Measurements from ENCODE around the gene LIX1L. TPM values are rescaled to one million over a fixed set of nuclear protein-coding genes. Genes with fewer than 3 reads are reported as not detected.

Gene LIX1L
- total RNA-seq, 1 experiment from 2014 or later, result 34.1 TPM

- Histone ChIP-seq H3K36me3 (0 out of 2 replicates have a peak, but pooled peaks cover 4% of the 10 kb centered on the region), H3K4me3 (no peak overlapping the region), H3K27me3 (replicated peaks) (no peaks in the 10 kb centered on the region), H3K9me3 (replicated peaks) (no peaks in the 10 kb centered on the region), H3K4me1 (replicated peaks) (peaks cover 42% of the 10 kb centered on the region), H3K27ac (peak overlapping the region; percentile 96)
- no peak for DNase-seq (ENCODE audit: low read depth in 1 of 2, low spot score in 2 of 2)
Measured at GRCh38 chr1:145979746-145980456, 22.1 kb upstream of the LIX1L start.

GRCh38 chr1:145978854-145979745 is 21.3 kb upstream of the LIX1L start:
- H3K9me3 ChIP-seq (replicated peaks), result no peaks in the 10 kb centered on the region
- peak; percentile 98 to 99 for DNase-seq (ENCODE audit: low read depth in 1 of 2, low spot score in 2 of 2)
- peak overlapping the region; percentile 8; the same call in 1 of the 2 replicates for H3K4me3 ChIP-seq
- peak overlapping the region; percentile 96 for H3K27ac ChIP-seq
- no peaks in the 10 kb centered on the region for H3K27me3 ChIP-seq (replicated peaks)
- H3K4me1 ChIP-seq (replicated peaks), result peaks cover 36% of the 10 kb centered on the region
- H3K36me3 ChIP-seq, result 0 out of 2 replicates have a peak, but pooled peaks cover 4% of the 10 kb centered on the region

DNA sequence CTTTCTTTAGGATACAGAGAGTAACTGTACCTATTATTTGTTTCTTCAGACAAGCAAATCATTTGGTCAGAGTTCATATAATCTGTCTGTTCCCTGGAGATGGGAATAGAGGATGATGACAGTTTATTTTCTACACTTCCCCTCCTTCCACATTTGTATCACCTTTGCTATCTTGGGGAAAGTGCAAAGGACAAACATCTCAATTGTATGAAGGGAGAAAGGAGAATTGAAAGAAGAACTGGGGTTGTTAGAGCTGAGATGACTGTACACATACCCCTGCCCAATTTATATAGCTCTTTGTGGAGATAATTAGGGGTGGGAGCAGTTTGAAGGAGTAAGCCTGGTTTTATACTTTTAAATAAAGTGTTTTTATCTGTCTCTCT is 20.6 kb upstream of the LIX1L start:
- Histone ChIP-seq H3K36me3 (0 out of 2 replicates have a peak, but pooled peaks cover 4% of the 10 kb centered on the region), H3K27ac (peak overlapping the region; percentile 96), H3K4me3 (no peak overlapping the region), H3K4me1 (replicated peaks) (peaks cover 36% of the 10 kb centered on the region), H3K27me3 (replicated peaks) (no peaks in the 10 kb centered on the region), H3K9me3 (replicated peaks) (no peaks in the 10 kb centered on the region)
- no peak for DNase-seq (ENCODE audit: low read depth in 1 of 2, low spot score in 2 of 2)

DNA sequence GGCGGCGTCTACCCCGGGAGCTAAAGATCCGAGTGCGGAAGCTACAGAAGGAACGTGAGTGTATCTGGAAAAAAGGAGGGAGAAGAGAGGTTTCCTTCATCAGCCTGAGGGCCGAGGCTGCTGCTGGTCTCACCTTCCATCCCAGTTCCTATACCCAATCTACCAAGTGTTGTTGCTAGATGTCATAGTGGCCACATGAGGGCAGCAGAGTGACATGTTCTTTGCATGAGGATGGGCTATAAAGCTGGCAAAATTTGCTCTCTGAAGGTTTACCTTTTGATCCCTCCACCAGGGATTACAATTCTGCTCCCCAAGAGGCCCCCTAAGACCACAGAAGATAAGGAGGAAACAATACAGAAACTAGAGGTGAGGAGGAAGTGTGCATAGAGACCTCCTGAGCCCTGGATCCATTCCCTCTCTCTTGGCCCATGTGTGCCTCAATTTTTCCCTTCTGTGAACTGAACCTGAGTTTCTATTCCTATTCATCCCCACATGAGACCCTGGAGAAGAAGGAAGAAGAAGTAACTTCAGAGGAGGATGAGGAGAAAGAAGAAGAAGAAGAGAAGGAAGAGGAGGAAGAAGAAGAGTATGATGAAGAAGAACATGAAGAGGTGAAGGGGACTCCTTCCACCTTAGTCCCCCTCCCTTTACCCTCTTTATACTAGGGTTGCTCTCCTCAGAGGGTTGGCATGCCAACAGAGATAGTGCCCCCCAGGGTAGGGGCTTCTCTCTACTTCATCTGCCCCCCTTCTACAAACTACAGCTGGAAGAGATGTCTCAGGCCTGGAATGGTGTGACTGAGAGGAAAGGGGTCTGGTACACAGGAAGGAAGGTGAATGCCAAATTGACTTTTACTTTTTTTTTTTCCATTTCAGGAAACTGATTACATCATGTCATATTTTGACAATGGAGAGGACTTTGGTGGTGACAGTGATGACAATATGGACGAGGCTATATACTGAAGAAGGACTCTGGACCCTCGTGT is 20.0 kb upstream of the LIX1L start:
- DNase-seq (ENCODE audit: low read depth in 1 of 2, low spot score in 2 of 2), result peak; percentile 74 to 77
- Histone ChIP-seq H3K36me3 (0 out of 2 replicates have a peak, but pooled peaks cover 4% of the 10 kb centered on the region), H3K9me3 (replicated peaks) (no peaks in the 10 kb centered on the region), H3K27me3 (replicated peaks) (no peaks in the 10 kb centered on the region), H3K4me3 (no peak overlapping the region), H3K4me1 (replicated peaks) (peaks cover 40% of the 10 kb centered on the region), H3K27ac (peak overlapping the region; percentile 96)

GRCh38 chr1:145977016-145977415 is 19.2 kb upstream of the LIX1L start:
- no peak for DNase-seq (ENCODE audit: low read depth in 1 of 2, low spot score in 2 of 2)
- no peaks in the 10 kb centered on the region for H3K9me3 ChIP-seq (replicated peaks)
- H3K4me1 ChIP-seq (replicated peaks), result peaks cover 47% of the 10 kb centered on the region
- no peaks in the 10 kb centered on the region for H3K27me3 ChIP-seq (replicated peaks)
- H3K27ac ChIP-seq, result no peak overlapping the region
- H3K4me3 ChIP-seq, result no peak overlapping the region
- H3K36me3 ChIP-seq, result 0 out of 2 replicates have a peak, but pooled peaks cover 4% of the 10 kb centered on the region

DNA sequence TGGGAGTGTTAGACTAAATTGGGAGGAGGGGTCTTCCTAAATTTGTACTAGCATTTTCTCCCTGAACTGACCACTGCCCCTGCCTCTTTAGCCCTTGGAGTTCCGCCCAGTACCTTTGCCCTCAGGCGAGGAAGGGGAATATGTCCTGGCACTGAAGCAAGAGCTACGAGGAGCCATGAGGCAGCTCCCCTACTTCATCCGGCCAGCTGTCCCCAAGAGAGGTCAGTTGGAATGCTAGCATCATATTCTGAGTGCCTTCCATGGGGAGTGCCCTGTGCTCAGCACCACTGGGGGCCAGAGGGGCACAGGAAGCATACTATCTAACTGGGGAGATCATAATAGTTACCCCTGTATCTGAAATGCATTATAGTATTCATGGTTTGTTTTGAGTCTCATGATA is 17.4 kb upstream of the LIX1L start:
- no peaks in the 10 kb centered on the region for H3K9me3 ChIP-seq (replicated peaks)
- H3K4me3 ChIP-seq, result no peak overlapping the region
- H3K27ac ChIP-seq, result no peak overlapping the region
- peaks cover 41% of the 10 kb centered on the region for H3K4me1 ChIP-seq (replicated peaks)
- no peaks in the 10 kb centered on the region for H3K27me3 ChIP-seq (replicated peaks)
- H3K36me3 ChIP-seq, result 0 out of 2 replicates have a peak, but pooled peaks cover 4% of the 10 kb centered on the region
- no peak for DNase-seq (ENCODE audit: low read depth in 1 of 2, low spot score in 2 of 2)

- Histone ChIP-seq H3K36me3 (0 out of 2 replicates have a peak, but pooled peaks cover 4% of the 10 kb centered on the region), H3K4me1 (replicated peaks) (peaks cover 36% of the 10 kb centered on the region), H3K27ac (no peak overlapping the region), H3K27me3 (replicated peaks) (no peaks in the 10 kb centered on the region), H3K9me3 (replicated peaks) (no peaks in the 10 kb centered on the region), H3K4me3 (no peak overlapping the region)
- no peak for DNase-seq (ENCODE audit: low read depth in 1 of 2, low spot score in 2 of 2)
Measured at GRCh38 chr1:145974721-145975120, 16.9 kb upstream of the LIX1L start.

DNA sequence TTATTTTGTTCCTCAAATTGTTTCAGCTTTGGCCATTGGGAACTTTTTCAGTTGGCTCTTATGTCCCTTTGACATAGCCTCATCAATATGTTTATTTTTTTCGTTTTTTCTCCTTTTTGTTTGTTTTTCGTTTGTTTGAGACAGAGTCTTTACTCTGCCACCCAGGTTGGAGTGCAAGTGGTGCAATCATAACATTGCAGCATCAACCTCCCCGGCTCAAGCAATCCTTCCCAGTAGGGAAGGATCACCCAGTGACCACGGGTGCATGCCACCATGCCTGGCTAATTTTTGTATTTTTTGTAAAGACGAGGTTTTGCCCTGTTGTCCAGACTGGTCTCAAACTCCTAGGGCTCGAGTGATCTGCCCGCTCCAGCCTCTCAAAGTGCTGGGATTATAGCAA is 14.8 kb upstream of the LIX1L start:
- Histone ChIP-seq H3K9me3 (replicated peaks) (no peaks in the 10 kb centered on the region), H3K27ac (no peak overlapping the region), H3K4me1 (replicated peaks) (peaks cover 21% of the 10 kb centered on the region), H3K36me3 (no peaks in the 10 kb centered on the region), H3K4me3 (no peak overlapping the region), H3K27me3 (replicated peaks) (no peaks in the 10 kb centered on the region)
- DNase-seq (ENCODE audit: low read depth in 1 of 2, low spot score in 2 of 2), result peak in 1 of 2 experiments; percentile 38

GRCh38 chr1:145967288-145967687 is 9.5 kb upstream of the LIX1L start:
- no peak for DNase-seq (ENCODE audit: low read depth in 1 of 2, low spot score in 2 of 2)
- H3K36me3 ChIP-seq, result no peaks in the 10 kb centered on the region

DNA sequence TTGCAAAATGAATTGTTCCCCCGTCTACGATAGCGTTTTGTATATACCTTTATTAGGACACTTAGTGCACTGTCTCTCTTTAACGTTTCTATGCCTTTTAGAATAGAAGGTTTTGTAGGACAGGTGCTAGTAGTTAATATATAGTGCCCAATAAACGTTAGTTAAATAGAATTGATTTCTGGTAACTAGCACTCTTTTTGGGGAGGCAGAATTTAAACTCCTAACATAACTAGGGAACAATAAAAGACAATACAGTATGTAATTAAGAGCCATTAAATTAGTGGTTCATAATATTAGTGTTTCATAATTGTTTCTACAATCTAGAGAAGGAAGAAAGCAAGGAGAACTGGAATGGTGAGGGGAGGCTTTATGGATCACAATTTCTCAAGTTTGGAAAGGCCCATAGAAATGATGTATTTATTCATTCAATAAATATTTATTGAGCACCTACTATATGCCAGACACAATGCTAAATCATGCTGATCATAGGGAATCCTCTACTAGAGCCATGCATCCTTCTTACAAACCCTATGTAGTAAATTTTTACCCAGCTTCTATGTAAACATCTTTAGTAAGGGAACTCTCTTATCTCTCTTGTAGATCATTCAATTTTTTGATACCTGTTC is 7.4 kb upstream of the LIX1L start:
- Histone ChIP-seq H3K9me3 (replicated peaks) (no peaks in the 10 kb centered on the region), H3K27ac (no peak overlapping the region), H3K27me3 (replicated peaks) (no peaks in the 10 kb centered on the region), H3K4me1 (replicated peaks) (peaks cover 46% of the 10 kb centered on the region), H3K4me3 (peak overlapping the region; percentile 50), H3K36me3 (no peaks in the 10 kb centered on the region)
- no peak for DNase-seq (ENCODE audit: low read depth in 1 of 2, low spot score in 2 of 2)

More at GRCh38 chr1:145967288-145967687, 9.5 kb upstream of the LIX1L start:
- peaks cover 31% of the 10 kb centered on the region for H3K4me1 ChIP-seq (replicated peaks)
- H3K27ac ChIP-seq, result no peak overlapping the region
- no peaks in the 10 kb centered on the region for H3K9me3 ChIP-seq (replicated peaks)
- H3K27me3 ChIP-seq (replicated peaks), result no peaks in the 10 kb centered on the region
- H3K4me3 ChIP-seq, result no peak overlapping the region

DNA sequence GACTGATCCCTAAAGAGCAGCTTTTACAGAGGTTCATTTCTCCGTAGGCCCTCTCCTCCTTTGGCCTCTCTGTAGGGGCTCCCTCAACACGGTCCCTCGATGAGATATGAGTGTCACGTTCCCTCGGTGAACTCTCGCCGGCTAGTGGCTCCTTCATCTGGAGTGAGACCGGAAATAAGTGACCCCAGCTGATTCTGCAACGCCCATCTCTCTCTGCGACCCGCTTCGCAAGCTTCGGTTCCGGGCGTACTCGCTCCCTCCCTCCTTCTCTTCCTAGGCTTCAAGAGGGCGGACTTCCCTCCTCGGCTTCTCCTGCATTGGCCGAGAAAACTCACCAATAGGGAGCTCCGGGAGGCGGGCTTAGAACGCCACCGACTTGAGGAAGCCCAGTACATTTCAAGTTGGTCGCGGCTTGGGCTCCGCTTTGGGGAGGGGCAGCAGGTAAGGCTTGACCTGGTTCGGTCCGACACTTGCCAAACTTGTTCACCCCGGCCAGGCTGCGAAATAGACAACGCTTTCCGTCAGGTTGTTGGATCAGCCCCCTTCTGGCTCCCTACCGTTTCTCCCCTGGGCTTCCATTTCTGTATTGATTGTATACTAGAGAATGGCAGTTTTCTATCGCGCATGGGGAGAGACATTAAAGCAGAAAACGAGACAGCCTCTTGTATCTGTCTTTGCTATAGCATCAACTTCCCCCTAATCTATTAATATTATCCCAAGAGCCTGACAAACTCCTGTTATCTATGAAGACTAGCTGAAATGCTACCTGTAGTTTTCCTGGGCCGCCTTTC is 6.7 kb upstream of the LIX1L start, which contains the start of the genes ANKRD34A and POLR3GL:
Gene ANKRD34A, minus strand, starts transcription at position 248 of the 791 bp plus-strand sequence. CDS start 2,816 bp downstream, outside the sequence.
Gene POLR3GL, plus strand, starts transcription at position 363 of the 791 bp plus-strand sequence. CDS start 10,176 bp downstream, outside the sequence.
- H3K36me3 ChIP-seq, result no peaks in the 10 kb centered on the region
- H3K27me3 ChIP-seq (replicated peaks), result no peaks in the 10 kb centered on the region
- H3K4me1 ChIP-seq (replicated peaks), result peaks cover 51% of the 10 kb centered on the region
- H3K4me3 ChIP-seq, result peak within 1 kb of the TSS; percentile 50
- peak within 1 kb of the TSS; percentile 51 for H3K27ac ChIP-seq
- DNase-seq (ENCODE audit: low read depth in 1 of 2, low spot score in 2 of 2), result peak; percentile 92 to 95
- no peaks in the 10 kb centered on the region for H3K9me3 ChIP-seq (replicated peaks)
